Endometrial microvascular endothelial cells (primary cell): ENCODE data around the gene CDS2. TPM values are rescaled to one million over a fixed set of nuclear protein-coding genes. Genes with fewer than 3 reads are reported as not detected.

Source experiments
- in situ Hi-C: cut with HindIII; loops from 2 replicates; pipeline ENCODE4 v1.10.0; 2017; ENCODE audit warnings: low sequenced_read_pairs, low pct_unique_long_range_greater_than_20kb; ENCODE audit errors: inconsistent ontology term
- total RNA-seq: library from RNA; depleted of rRNA; stranded (reverse); fragments of >200 nt; gene quantifications from one replicate; pipeline ENCODE4 v1.2.3, GENCODE V29; 2015; ENCODE audit errors: inconsistent ontology term

Gene CDS2
- total RNA-seq, 1 donor from 2014 or later, result 39.1 TPM

DNA sequence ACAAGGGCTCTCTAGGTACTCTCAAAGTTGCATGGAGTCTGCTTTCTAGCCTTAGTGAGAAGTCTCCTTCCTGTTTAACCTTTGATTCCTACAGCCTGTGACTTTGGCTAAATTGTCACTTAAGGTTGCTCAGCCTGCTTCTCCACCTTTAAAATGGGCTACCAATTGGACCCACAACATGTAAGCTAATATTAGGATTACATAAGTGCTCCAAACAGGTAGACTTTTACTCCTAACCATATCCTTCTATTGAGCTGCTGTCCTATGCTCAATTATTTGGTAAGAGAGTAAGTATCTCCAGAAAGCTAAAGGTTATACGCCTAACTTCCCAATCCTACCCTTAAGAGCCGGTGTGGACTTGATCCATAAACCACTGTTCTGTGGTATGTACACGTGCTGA lies 9.9 kb upstream of the CDS2 start:
- in situ Hi-C loops, result no loop called here

DNA sequence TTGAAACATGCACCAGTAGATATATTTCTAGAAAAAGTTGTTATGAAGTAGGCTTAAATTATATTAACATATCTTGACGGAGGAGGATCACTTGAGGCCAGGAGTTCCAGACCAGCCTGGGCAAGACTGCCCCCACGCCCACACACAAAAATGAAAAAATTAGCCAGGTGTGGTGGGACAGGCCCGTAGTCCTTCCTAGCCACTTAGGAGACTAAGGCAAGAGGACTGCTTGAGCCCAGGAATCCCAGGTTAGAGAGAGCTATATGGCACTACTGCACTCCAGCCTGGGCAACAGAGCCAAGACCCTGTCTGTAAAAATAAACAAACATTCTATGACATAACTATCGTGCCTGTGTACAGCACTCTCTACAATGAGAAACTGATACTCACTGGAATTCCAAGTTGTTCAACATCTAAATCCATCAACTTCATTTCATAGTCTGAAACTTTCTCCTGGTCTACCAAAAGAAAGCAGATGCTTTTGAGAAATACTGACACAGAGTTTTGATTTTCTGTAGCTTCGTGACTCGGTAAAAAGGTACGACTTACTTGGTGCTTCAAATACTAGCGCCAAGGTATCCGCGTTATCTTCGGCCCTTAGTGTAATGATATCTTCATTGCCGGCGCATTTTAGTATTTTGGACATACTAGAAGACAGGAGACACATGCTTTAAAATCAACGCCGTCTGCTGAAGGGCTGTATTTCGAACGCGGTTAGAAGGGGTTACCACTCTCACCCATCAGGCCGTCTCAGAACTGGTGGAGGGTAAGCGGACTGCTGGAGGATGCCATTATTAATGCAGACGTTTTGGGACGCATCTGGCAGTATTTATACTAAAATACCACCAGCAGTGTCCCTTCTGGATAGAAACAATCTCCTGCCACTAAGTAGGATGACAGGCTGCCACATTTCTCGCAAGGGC lies 8.3 kb upstream of the CDS2 start:
- in situ Hi-C loops, result no loop called here

DNA sequence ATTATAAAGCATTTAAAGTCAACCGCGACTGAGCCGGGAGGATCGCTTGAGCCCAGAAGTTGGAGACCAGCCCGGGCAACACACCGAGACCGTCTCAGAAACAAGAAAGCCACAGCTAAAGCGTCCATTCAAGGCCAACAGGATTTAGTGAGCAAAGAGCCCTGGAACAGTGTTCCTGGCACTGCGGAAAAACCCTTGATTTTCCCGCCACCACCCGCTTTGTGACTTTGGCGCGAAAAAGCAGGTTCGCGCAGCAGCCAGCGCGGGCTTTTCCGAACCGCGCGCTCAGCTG lies 7.7 kb upstream of the CDS2 start:
- in situ Hi-C loops, result no loop called here

DNA sequence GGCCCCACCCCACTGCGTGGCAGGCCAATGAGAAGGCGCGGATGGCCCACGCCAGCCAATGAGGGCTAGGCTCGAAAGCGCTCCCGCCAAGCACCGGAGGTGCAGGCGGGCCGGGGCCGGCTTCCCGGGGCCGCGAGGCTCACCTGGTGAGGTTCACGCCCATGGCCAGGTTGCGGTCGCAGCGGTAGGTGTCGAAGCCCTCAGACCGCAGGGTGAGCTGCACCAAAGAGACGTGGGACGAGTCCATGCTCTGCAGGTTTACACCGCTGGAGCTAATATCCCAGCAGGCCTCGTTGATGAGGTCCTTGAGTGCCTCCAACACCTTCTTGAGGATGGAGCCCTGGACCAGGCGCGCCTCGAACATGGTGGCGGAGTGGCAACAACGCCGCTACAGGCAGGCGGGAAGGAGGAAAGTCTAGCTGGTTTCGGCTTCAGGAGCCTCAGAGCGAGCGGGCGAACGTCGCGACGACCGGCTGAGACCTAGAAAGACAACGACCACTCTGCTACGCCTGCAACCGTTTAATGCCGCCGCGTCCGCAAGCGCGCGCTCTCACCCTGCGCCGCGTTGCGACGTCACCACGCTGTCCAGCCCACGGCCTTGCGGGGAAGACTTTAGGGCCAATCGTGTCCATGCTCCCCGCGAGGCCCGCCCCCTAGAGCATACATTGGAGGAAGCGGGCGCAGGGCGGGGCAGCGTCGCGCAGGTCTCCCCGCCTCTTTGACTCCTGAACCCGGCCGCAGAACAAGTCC lies 7.2 kb upstream of the CDS2 start, which contains the start of gene PCNA:
Gene PCNA (minus strand): TSS at position 524 of the 750 bp plus-strand sequence. CDS start 160 bp downstream, at position 364.
- in situ Hi-C loops, result no loop called here

DNA sequence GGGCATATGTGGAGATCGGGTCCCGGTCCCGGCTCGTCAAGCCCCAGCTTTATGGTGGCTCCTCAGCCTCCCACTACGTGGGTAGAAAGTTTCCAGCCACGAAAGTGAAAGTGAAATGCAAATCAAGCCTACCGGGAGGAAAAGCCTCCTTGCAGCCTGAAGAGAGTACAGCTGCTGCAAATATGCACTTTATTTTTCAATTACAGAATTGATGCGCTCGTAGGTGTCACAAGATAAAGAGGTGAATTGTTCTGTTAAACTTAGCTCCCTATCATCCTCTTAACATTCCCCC lies 6.7 kb upstream of the CDS2 start:
- in situ Hi-C loops, result no loop called here

DNA sequence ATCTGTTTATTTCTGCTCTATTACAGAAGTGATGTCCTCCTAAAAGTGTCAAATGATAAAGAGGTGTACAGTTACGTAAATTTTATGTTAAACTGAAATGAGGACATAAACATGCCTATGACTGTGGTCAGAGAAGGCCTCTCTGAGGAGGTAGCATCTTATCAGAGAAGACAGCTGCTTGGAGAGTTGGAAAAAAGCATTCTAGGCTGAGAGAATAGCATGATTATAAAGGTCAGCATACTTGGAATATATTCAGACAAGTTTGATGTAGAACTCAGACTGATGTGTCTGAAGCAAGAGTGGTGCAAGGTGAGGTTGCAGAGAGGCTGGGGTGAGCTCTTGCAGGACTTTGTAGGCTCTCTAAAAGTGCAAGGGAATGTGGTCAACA lies 3.9 kb upstream of the CDS2 start:
- in situ Hi-C loops, result no loop called here

DNA sequence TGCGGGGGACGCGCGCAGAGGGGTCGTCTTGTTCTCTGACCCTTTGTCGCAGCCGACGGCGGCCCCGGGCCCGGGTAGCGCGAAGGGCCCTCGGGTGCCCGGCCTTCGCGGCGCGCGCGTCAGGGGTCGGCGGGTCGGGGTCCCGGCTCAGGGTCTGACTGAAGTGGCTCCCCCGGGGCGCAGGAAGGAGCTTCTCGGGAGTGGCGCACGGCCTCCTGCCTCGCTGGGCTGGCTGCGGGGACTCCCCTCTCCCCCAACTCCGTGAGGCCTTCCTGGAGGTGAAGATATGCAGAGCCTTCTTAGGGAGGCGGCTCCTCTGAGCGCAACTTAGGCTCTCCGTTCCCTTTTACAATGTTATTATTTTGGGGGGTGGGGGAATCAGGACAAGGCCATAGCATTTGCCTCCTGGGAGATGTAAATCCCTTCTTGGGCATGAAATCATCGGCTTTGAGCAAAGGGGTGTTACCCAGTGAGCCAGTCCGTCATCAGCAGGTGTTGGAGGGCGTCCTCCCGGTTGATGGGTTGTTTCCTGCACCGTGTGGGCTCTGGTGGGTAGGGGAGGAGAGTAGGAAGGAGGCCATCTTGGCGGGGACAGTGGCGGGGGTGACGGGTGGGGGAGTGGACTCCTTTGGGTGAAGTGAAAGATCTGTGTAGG lies 523 bp downstream of the CDS2 start:
- in situ Hi-C loops, result no loop called here

DNA sequence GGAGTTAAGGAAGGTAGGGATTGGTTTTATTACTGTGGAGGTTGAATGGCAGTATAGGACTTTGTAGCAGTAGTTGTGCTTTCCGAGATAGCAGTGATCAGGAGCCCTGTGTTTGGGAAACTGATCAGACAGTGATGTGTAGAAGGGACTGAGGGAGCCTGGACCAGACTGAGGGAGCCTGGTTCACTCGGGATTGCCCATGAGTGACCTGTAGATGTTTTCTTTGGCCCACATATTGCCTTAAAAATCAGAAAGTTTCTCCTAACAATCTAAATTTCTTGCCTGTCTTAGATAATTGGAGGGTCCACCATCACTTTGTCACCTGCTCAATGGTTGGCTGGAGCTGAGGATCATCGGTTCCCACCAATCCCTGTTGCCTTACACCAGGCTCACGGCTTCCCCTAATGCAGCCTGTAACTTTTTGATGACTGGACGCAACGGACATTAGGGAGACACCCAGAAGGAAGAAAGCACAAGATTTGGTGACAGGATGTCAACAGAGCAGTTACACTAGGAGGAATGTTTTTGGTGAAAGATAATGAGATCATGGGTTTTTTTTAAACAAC lies 1.1 kb downstream of the CDS2 start:
- in situ Hi-C loops, result no loop called here

DNA sequence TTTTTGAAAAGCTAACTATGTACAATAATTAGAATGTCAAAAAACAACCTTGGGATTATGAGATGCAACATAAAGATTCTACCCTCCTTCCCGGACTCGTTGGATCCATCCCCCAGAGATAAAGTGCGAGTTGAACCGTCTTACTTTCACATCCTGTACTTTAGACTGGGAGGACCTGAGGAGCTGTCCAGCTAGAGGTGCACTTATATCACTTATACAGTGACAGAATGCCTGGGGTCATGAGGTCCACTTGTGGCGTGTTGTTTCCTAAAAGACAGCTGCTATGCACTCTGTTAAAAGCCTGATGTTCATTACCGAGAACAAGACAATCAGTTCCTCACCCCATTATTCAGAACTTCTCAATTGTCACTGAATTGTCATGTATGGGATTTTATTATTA lies 2.1 kb downstream of the CDS2 start:
- in situ Hi-C loops, result no loop called here

DNA sequence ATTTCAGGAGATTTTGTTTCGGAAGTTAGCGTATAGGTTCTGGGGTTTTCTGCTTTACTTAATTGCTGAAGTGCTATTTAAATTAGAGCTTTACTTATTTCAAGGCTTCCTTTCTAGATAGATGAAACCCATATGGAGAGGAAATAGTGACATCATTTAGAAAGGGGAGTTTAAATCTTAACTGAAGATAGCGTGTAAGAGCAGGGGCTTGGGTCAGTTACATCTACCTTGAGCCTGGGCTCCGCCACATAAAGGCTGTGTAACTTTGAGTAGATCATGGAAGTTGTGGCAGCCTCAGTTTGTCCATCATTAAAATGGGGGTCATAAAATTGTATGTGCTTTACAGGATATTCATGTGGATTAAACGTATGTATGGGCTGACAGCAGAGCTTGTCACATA lies 4.7 kb downstream of the CDS2 start:
- in situ Hi-C loops, result no loop called here

DNA sequence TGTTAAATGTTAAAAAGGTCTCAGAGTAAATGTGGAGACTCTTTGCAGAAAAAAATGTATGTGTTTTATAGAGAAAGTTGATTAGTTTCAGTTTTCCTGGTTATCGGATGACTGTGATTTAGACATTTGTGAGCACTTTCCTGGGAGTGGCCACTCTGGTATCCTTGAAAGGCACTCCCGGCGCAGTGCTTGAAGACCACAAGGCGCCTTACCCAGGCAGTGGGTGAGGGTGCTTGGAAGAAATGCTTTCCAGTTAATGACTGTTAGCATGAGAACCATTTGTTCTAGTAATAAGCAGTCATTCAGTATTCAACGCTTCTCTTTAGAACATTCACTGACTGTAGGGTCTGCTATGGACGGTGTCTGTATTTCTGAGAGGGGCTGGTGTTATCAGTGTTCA lies 7.2 kb downstream of the CDS2 start:
- in situ Hi-C loops, result no loop called here

DNA sequence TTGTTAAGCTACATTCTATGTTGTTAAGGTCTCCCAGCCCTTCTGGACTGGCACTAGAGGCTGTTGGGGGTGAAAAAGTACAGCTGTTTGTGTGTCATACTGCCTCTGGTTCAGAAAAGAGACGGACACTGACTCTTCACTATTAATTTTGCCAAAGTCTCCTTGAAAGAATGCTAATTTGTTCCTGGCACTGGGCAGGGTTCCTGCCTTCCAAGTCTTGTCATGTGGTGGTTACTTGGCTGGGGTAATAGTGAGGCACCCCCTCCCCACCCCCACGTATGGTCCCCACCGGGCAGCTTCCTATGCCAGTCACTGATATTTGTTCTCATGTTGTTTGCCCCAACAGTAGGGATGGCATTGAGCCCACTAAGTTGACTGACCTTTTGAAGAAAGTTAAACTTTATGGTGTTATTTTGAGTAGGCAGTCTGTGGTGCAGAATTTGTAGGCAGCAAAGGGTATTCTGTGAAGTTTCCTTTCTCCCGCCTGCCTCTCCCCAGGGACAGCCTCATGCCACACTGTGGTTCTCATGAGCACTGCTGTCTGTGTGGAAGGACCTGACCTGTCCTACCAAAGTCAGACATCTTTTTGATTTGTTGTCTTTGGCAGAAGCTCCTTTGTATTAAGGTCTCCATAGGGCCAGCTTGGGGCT lies 8.7 kb downstream of the CDS2 start:
- in situ Hi-C loops, result no loop called here

DNA sequence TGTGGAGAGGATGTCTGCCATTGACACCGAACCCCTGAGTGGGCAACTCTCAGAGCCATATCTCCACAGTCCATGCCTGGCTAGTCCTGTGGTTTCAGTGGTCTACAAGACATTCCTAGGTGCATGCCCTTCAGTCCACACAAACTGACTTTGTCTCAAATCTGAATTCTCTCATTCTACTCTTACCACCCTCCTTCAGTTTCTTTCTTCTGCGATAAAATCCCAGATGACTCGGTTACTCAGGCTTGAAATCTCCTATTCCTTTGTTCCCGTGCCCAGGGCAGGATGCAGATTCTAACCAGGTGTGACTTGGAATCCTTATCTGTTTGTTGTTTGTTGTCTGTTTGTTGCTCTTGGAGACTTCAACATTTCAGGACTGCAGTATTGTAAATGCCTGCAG lies 9.3 kb downstream of the CDS2 start:
- in situ Hi-C loops, result no loop called here

DNA sequence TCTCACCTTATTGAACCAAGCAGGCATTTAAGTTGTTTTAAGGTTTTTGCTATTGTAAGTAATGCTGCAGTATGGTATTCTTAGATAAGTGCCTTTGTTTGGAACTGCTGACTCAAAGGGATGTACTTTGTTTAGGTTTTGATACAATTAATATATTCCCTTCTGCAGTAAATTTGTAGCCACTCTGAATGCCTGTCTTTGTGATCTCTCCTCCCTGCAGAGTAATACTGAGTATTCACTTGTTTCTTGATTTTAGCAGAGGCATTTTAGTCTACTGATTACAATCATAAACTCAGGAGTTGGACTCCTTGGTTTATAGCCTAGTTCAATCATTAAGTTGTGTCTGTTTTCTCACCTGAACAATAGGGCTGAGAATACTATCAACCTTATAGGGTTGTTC lies 13.4 kb downstream of the CDS2 start:
- in situ Hi-C loops, result no loop called here

DNA sequence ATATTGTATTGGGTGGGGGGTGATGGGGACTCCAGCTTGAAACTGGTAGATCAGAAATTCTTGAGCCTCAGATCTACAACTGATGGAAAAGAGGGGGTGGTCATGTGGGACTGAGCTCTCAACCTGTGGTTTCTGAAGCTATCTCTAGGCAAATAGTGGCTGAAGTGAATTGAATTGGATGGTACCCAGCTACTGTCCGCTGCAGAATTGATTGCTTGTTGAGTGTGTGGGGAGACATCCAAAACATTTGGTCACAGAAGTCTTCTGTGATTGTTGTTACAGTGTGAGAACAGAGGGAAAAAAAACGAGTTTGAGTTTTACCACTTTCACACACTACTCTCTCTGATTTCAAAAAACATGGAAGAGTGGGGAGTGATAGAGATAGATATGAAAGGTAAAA lies 14.8 kb downstream of the CDS2 start:
- in situ Hi-C loops, result no loop called here

DNA sequence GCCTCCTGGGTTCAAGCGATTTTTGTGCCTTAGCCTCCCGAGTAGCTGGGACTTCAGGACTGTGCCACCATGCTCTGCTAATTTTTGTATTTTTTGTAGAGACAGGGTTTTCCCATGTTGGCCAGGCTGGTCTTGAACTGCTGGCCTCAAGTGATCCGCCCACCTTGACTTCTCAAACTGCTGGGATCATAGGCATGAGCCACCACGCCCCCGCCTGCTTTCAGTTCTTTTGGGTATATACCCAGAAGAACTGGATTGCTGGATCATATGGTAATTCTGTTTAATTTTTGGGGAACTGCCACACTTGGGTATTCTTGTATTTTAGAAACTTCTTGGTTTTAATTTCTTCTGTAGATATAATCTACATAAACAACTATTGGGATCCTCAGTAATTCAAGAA lies 17.0 kb downstream of the CDS2 start:
- in situ Hi-C loops, result no loop called here

DNA sequence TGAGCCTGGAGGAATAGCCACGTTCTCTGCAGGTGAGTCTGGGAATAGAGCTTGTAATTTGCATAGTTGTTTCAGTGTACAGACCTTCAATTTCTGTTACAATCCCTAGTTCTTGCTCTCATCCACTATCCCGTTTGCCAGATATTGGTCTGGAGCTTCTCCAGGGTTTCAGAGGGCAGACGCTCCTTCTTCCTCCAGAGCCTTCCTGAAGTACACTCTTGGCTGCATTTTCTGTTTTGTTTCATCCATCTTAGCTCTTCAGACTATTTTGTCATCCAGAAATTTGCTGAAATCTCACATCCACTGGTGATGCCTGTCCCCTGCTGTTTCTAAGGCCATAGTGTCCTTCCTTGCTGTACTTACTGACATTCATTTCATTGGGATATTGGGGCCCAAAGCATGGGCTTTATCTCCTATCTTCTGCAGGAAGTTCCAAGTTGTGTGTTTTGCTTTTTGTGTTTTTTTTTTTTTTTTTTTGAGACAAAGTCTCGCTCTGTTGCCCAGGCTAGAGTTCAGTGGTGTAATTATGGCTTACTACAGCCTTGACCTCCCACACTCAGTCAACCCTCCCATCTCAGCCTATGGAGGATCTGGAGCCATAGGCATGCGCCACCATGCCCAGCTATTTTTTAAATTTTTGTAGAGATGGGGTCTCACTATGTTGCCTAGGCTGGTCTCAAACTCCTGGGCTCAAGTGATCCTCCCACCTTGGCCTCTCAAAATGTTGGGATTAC lies 18.7 kb downstream of the CDS2 start:
- in situ Hi-C loops, result no loop called here

DNA sequence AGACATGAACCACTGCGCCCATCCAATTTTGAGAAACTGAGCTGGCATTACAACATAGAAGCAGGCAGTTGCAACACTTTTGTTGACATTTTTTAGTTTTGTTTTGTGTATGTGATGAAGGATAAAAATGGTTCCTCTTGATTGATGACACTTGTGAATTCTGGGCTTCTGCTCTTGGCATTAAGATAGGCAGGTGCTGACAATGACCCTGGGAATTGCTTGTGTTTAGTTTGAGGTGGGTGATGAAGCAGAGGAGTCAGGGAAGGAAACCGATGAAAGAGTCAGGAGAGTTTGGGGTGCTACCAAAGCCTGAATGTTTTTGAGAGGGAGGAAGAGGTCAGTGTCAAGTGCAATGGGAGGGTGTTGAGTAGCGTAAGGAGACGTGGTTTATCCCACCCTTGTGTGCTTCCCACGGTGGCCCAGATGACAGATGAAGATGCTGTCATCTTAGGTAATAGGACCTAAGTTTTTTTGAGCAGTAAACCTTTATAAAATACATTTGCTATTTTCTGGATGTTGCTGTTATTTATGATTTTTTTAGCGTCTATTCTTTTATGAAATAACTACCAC lies 19.4 kb downstream of the CDS2 start:
- in situ Hi-C loops, result no loop called here
